HEK293 (cell line): Measurements from ENCODE around the gene ASXL3.

Experiments used
- CTCF ChIP-seq: fragments of 450-650 bp; formaldehyde crosslinking; IDR thresholded peaks from 2 replicates; pipeline ENCODE4 v1.5.1; 2016; ENCODE audit warnings: missing biosample characterization, missing genetic modification characterization
- PBX3 ChIP-seq: sonication (generic); formaldehyde crosslinking; IDR thresholded peaks from 2 replicates; pipeline ENCODE4 v1.8.1; 2022; ENCODE audit warnings: mild to moderate bottlenecking, moderate library complexity, missing genetic modification reagents
- ZNF239 ChIP-seq: fragments of 450-650 bp; formaldehyde crosslinking; IDR thresholded peaks from 2 replicates; pipeline ENCODE4 v1.5.1; 2016; ENCODE audit warnings: missing biosample characterization, missing genetic modification characterization
- ZNF24 ChIP-seq: fragments of 450-650 bp; formaldehyde crosslinking; IDR thresholded peaks from 2 replicates; pipeline ENCODE4 v1.5.1; 2016; ENCODE audit warnings: missing biosample characterization, missing genetic modification characterization
- ZNF548 ChIP-seq: fragments of 450-650 bp; formaldehyde crosslinking; IDR thresholded peaks from 2 replicates; pipeline ENCODE4 v1.5.1; 2016; ENCODE audit warnings: missing biosample characterization, missing genetic modification characterization
- ZNF560 ChIP-seq: fragments of 450-650 bp; formaldehyde crosslinking; IDR thresholded peaks from 2 replicates; pipeline ENCODE4 v1.5.1; 2017; ENCODE audit warnings: missing biosample characterization, missing genetic modification characterization, borderline replicate concordance

GRCh38 chr18:33567705-33568104 is 10.3 kb upstream of the ASXL3 start:
- no peak for TF ChIP-seq CTCF
- no peak for TF ChIP-seq ZNF560 (tag by site-specific recombination)
- no peak for TF ChIP-seq ZNF24
- no peak for TF ChIP-seq ZNF548
- no peak for TF ChIP-seq PBX3 (CRISPR knock-in tag)
- no peak for TF ChIP-seq ZNF239 (tag by site-specific recombination)
